ENCODE data around the gene REC8. TPM values are rescaled to one million over a fixed set of nuclear protein-coding genes. Genes with fewer than 3 reads are reported as not detected.

REC8 gene
- polyA plus RNA-seq, 1 experiment = 5.5 TPM

GRCh38 chr14:24135834-24136683 is 35.8 kb upstream of the REC8 start, which contains the start of gene PSME1:
PSME1 (plus strand) TSS chr14:24136194; CDS start chr14:24136263, 69 bp downstream.
- ChIA-PET CTCF (interaction anchor here (0.6 to 3.3 kb wide), 8 partner anchors 10 to 172 kb away, joined by 3 to 16 read pairs (median 3); partner anchors contain the start of genes CIDEB, IPO4 and IRF9), POLR2A (interaction anchor here (0.6 to 1.3 kb wide), 4 partner anchors 10 to 774 kb away, joined by 3 to 6 read pairs (median 4); partner anchors contain the start of gene PSME2)
- Histone ChIP-seq H3K36me3 (ENCODE audit: control insufficient read depth, insufficient read depth, low read length) (peaks cover 20% of the 10 kb centered on the region), H3K4me3 (ENCODE audit: low read depth, low read length) (peak within 1 kb of the TSS; percentile 86), H3K27me3 (ENCODE audit: control insufficient read depth, insufficient read depth, low read length) (no peaks in the 10 kb centered on the region)
- no peak for TF ChIP-seq CTCF (IDR thresholded peaks at IDR 0.05; ENCODE audit: insufficient read depth, low read depth, low read length)
- peak; percentile 32 for DNase-seq (ENCODE audit: low read depth)

DNA sequence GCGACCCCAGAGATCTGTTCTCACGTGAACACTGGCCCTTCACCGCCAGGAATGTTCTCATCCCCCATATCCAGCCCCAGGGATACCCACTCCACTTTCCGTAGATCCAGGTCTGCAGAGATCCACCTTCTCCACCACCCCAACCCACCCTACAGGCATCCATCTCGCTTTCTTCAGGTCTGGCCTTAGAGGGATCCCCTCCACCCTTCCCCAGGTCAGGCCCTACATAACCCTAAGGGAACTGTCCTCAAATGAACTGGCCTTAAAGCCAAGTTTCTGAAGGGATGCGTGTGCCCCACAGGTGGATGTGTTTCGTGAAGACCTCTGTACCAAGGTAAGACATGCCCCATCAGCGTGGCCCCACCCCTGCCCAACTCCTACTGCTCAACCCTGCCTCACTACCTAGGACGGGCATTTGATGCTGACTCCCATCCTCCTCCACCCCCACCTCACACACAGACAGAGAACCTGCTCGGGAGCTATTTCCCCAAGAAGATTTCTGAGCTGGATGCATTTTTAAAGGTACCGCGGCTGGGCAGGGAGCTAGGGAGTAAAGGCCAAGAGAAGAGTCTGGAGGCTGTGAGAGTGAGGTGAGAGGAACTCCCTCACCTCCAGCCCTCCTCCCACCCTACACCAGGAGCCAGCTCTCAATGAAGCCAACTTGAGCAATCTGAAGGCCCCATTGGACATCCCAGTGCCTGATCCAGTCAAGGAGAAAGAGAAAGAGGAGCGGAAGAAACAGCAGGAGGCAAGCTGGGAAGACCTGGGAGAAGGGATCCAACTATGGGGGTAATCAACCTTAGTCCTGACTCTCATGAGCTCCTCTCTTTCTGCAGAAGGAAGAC is 35.0 kb upstream of the REC8 start:
- H3K4me3 ChIP-seq (ENCODE audit: low read depth, low read length) = peak overlapping the region; percentile 86
- DNase-seq (ENCODE audit: low read depth) = no peak
- TF ChIP-seq CTCF (IDR thresholded peaks at IDR 0.05; ENCODE audit: insufficient read depth, low read depth, low read length) = no peak
- no peaks in the 10 kb centered on the region for H3K27me3 ChIP-seq (ENCODE audit: control insufficient read depth, insufficient read depth, low read length)
- POLR2A ChIA-PET = interaction anchor here (0.6 to 1.3 kb wide), 2 partner anchors 10 to 43 kb away, joined by 3 to 6 read pairs; partner anchors contain the start of gene PSME2
- H3K36me3 ChIP-seq (ENCODE audit: control insufficient read depth, insufficient read depth, low read length) = peaks cover 20% of the 10 kb centered on the region
- CTCF ChIA-PET = interaction anchor here (0.8 to 3.3 kb wide), 4 partner anchors 11 to 28 kb away, joined by 3 to 16 read pairs (median 8); partner anchors contain the start of gene IRF9

GRCh38 chr14:24137529-24138395 is 34.1 kb upstream of the REC8 start:
- Histone ChIP-seq H3K4me3 (ENCODE audit: low read depth, low read length) (no peak overlapping the region), H3K27me3 (ENCODE audit: control insufficient read depth, insufficient read depth, low read length) (no peaks in the 10 kb centered on the region), H3K36me3 (ENCODE audit: control insufficient read depth, insufficient read depth, low read length) (peaks cover 20% of the 10 kb centered on the region)
- TF ChIP-seq CTCF (IDR thresholded peaks at IDR 0.05; ENCODE audit: insufficient read depth, low read depth, low read length) = no peak
- no peak for DNase-seq (ENCODE audit: low read depth)
- CTCF ChIA-PET = interaction anchor here (0.7 to 3.3 kb wide), 3 partner anchors 13 to 29 kb away, joined by 3 to 16 read pairs (median 13); partner anchors contain the start of gene IRF9
- POLR2A ChIA-PET = no interaction called here

DNA sequence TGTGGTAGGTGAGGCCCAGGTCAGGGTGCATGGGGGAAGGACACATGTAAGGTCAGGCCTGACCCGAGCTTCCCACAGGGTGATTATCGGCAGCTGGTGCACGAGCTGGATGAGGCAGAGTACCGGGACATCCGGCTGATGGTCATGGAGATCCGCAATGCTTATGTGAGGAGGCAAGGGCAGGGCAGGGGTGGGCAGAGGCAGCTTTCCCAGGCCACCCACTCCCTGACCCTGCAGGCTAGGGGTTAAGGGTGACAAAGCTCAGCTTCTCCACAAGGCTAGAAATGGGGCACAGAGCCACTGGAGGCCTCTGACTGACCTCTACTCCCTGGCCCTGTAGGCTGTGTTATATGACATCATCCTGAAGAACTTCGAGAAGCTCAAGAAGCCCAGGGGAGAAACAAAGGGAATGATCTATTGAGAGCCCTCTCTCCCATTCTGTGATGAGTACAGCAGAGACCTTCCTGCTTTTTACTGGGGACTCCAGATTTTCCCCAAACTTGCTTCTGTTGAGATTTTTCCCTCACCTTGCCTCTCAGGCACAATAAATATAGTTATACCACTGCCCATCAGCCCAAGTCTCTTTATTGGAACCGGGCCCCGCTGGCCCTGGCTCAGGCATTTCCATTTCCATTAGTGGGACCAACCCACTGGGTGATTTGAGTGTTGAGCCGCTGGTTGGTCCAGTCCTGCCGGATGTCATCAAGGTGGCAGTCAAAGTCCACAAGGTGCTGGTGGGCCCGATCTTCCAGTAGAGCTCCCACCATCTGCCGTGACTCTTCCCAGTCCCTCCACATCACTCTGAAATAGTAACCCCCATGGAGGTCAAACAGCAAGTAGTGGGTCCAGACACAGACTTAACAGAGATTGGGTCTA is 33.2 kb upstream of the REC8 start:
- H3K27me3 ChIP-seq (ENCODE audit: control insufficient read depth, insufficient read depth, low read length) = no peaks in the 10 kb centered on the region
- H3K36me3 ChIP-seq (ENCODE audit: control insufficient read depth, insufficient read depth, low read length) = peaks cover 20% of the 10 kb centered on the region
- TF ChIP-seq CTCF (IDR thresholded peaks at IDR 0.05; ENCODE audit: insufficient read depth, low read depth, low read length) = no peak
- POLR2A ChIA-PET = no interaction called here
- no peak overlapping the region for H3K4me3 ChIP-seq (ENCODE audit: low read depth, low read length)
- DNase-seq (ENCODE audit: low read depth) = no peak
- CTCF ChIA-PET = interaction anchor here (0.7 to 3.3 kb wide), 2 partner anchors 14 to 22 kb away, joined by 3 to 16 read pairs; partner anchors contain the start of gene IRF9

Measured in BJ (cell line).